ENCODE measurements around the gene IDH3B. TPM values are rescaled to one million over a fixed set of nuclear protein-coding genes. Genes with fewer than 3 reads are reported as not detected.

Gene IDH3B
- total and polyA plus RNA-seq, 2 of the 8 experiments (the other 6 are each of a cell fraction or from before 2014, with no cell fraction given): 110 to 167 TPM

GRCh38 chr20:2631228-2631627 lies 32.8 kb downstream of the IDH3B start (continued):
- TF ChIP-seq, protein P1, sequence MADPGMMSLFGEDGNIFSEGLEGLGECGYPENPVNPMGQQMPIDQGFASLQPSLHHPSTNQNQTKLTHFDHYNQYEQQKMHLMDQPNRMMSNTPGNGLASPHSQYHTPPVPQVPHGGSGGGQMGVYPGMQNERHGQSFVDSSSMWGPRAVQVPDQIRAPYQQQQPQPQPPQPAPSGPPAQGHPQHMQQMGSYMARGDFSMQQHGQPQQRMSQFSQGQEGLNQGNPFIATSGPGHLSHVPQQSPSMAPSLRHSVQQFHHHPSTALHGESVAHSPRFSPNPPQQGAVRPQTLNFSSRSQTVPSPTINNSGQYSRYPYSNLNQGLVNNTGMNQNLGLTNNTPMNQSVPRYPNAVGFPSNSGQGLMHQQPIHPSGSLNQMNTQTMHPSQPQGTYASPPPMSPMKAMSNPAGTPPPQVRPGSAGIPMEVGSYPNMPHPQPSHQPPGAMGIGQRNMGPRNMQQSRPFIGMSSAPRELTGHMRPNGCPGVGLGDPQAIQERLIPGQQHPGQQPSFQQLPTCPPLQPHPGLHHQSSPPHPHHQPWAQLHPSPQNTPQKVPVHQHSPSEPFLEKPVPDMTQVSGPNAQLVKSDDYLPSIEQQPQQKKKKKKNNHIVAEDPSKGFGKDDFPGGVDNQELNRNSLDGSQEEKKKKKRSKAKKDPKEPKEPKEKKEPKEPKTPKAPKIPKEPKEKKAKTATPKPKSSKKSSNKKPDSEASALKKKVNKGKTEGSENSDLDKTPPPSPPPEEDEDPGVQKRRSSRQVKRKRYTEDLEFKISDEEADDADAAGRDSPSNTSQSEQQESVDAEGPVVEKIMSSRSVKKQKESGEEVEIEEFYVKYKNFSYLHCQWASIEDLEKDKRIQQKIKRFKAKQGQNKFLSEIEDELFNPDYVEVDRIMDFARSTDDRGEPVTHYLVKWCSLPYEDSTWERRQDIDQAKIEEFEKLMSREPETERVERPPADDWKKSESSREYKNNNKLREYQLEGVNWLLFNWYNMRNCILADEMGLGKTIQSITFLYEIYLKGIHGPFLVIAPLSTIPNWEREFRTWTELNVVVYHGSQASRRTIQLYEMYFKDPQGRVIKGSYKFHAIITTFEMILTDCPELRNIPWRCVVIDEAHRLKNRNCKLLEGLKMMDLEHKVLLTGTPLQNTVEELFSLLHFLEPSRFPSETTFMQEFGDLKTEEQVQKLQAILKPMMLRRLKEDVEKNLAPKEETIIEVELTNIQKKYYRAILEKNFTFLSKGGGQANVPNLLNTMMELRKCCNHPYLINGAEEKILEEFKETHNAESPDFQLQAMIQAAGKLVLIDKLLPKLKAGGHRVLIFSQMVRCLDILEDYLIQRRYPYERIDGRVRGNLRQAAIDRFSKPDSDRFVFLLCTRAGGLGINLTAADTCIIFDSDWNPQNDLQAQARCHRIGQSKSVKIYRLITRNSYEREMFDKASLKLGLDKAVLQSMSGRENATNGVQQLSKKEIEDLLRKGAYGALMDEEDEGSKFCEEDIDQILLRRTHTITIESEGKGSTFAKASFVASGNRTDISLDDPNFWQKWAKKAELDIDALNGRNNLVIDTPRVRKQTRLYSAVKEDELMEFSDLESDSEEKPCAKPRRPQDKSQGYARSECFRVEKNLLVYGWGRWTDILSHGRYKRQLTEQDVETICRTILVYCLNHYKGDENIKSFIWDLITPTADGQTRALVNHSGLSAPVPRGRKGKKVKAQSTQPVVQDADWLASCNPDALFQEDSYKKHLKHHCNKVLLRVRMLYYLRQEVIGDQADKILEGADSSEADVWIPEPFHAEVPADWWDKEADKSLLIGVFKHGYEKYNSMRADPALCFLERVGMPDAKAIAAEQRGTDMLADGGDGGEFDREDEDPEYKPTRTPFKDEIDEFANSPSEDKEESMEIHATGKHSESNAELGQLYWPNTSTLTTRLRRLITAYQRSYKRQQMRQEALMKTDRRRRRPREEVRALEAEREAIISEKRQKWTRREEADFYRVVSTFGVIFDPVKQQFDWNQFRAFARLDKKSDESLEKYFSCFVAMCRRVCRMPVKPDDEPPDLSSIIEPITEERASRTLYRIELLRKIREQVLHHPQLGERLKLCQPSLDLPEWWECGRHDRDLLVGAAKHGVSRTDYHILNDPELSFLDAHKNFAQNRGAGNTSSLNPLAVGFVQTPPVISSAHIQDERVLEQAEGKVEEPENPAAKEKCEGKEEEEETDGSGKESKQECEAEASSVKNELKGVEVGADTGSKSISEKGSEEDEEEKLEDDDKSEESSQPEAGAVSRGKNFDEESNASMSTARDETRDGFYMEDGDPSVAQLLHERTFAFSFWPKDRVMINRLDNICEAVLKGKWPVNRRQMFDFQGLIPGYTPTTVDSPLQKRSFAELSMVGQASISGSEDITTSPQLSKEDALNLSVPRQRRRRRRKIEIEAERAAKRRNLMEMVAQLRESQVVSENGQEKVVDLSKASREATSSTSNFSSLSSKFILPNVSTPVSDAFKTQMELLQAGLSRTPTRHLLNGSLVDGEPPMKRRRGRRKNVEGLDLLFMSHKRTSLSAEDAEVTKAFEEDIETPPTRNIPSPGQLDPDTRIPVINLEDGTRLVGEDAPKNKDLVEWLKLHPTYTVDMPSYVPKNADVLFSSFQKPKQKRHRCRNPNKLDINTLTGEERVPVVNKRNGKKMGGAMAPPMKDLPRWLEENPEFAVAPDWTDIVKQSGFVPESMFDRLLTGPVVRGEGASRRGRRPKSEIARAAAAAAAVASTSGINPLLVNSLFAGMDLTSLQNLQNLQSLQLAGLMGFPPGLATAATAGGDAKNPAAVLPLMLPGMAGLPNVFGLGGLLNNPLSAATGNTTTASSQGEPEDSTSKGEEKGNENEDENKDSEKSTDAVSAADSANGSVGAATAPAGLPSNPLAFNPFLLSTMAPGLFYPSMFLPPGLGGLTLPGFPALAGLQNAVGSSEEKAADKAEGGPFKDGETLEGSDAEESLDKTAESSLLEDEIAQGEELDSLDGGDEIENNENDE (IDR thresholded peaks at IDR 0.05; ENCODE audit: insufficient replicate concordance, low read length): no peak
- TF ChIP-seq CTCF (IDR thresholded peaks at IDR 0.05; ENCODE audit: control extremely low read depth in 1 of 3, insufficient read depth in 1 of 3, low read depth in 1 of 3, low read length in 3 of 3) (peak in 1 of 3 experiments; percentile 25; a peak in 2 of 4 replicates), RAD21 (IDR thresholded peaks at IDR 0.05 in 1 of 2, conservative IDR thresholded peaks at IDR 0.05 in 1 of 2; ENCODE audit: low read depth in 2 of 2, low read length in 2 of 2) (peak in 1 of 2 experiments; percentile 38)

Measured in H1 (cell line).